ENCODE measurements around the gene RFX1.
A peak's percentile ranks its signal among the peaks of the same experiment; 100 is the strongest.
"Not testable (repeated sequence)": the region's sequence is repeated elsewhere in the genome, so short reads cannot be mapped to it uniquely, and the experiment has no call there.

Gene RFX1

DNA sequence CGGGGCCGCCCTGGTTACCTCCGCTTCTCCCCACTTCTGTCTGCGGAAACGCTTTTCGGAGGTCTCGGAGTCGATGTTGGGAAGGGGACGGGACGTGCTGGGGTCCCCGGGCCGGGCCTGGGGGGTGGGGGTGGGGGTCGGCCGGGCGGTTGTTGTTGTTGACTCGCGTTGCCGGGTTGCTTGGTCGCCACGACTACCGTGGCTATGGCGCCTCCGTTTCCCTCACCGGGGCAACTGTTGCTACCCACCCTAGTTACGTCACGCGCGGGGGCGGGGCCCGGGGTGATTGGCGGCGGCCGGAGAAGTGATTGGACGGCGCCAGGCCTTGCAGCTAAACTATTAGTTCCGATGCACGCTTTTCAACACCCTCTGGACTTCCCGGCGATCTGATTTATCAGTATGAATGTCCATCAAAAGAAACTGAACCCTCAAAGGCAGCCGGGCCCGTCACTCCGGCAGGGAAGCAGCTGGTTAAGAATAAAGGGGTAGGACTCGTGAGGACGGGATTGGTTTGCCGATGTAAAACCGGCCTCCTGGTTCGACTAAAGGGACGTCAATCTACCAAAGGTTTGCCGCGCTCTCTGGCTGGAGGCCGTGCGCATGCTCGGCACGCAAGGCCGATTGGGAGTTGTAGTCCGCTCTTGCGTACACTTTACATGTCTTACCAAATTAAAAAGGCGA, at the start of gene RFX1:
Gene RFX1 (minus strand): TSS at position 236 of the 681 bp plus-strand sequence. CDS start 12,477 bp downstream, outside the sequence.
- DNase-seq, result peak; percentile 99

DNA sequence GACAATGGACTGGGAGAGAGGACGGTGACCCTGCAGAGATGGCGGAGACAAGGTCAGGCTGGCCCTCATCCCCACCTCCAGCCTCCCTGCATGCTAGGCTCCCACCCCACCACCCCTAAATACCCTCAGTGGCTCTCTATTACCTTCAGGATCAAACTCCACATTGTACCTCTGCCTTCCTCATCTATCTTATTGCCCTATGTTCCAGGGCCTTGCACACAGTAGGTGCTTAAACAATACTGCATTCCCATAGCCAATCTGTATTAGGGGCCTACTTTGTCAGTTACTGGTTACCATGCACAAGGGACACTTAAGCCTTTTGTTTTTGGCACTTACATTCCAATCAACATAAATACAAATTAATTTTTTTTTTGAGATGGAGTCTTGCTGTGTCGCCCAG, 49.3 kb upstream of the RFX1 start:
- no peak for DNase-seq

DNA sequence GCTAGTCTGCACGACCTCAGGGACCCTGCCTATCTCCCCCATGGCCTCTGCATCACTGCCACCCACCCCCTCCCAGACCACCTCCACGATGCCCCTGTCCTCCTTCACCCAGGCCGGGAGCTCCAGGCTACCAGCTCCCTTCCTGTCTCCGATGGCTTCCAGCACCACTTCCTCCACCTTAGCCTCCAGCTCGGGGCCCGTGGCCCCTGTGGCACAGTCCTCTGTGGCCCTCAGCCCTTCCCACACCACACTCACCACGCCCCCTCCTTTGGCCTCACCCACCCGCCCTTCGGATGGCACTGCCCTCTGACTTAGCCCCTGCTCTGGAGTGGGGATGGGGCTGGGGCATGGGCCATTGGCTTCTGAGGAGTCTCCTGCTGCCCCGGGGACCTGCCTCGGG, 48.6 kb upstream of the RFX1 start:
- no peak for DNase-seq

DNA sequence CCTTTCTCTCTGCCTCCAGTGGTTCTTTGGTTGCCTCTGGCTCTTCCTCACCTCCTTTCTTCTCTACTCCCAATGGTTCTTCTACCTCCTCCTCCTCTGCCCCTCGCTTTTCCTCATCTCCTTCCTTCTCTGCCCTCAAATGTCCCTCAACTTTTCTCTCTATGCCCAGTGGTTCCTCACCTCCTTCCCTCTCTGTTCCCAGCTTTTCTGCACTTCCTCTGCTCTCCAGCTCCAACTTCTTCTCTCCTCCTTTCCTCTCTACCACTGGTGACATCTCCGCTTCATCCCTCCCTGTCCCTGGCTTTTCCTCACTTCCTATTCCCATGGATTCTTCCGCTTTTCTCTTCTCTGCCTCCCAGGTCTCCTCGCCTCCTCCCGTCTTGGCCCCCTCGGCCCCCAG, 48.0 kb upstream of the RFX1 start:
- DNase-seq, result no peak

DNA sequence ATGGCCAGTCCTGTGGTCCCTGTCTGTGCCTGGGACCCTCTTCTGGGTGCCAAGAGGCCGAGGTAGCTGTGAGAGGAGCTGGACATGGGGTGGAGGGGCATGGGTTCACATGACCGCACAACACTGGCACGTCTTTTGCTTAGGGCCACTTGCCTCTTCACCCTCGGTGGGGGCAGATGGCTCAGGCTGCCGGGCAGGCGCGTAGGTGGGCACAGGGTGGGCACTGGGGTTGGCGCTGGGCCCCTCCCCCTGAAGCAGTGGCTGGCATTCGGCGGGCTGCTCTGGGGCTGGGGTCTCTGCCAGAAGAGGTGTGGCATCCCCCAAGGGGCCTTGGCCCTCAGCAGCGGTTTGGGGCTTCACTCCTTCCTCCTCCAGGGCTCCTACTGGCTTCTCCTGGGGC, 47.4 kb upstream of the RFX1 start:
- DNase-seq, result no peak

DNA sequence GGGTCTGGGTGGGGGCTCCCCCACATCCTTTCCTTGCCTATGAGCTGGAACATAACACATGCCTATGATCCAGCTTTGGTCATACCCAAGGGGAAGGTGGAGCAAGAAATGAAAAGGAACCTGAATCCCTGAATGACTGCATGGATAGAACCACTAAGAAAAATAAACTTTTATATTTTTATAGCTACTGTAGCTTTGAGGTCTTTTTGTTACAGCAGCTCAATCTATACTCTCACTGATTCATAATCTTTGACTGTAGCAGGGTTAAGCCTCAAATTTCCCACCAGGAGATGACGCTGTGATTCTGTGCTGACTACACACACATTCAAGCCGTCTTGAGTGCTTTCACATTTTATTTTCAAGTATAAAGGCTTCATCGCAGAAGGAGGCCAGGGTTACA, 46.9 kb upstream of the RFX1 start:
- no peak for DNase-seq

DNA sequence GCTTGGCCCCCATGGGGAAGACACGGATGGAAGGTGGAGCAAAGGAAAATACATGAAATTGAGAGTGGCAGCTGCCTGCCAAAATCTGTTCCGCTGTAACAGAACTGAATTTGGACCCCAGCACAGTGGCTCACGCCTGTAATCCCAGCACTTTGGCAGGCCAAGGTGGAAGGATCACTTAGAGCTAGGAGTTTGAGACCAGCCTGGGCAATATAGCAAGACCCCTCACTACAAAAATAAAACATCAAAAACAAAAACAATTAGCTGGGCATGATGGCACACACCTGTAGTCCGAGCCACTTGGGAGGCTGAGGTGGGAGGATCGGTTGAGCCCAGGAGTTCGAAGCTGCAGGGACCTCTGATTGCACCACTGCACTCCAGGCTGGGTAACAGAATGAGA, 46.4 kb upstream of the RFX1 start:
- DNase-seq, result no peak

DNA sequence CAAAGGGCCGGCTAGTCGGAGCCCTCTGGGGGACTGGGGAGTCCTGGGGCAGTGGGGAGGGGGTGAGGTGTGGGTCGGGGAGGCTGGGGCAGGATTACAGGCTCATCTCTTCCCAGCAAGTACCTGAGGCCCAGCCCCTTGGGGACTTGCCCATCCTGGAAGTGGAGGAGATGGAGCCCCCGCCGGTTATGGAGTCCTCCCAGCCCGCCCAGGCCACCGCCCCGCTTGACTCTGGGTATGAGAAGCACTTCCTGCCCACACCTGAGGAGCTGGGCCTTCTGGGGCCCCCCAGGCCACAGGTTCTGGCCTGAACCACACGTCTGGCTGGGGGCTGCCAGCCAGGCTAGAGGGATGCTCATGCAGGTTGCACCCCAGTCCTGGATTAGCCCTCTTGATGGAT, 45.9 kb upstream of the RFX1 start:
- DNase-seq, result no peak

DNA sequence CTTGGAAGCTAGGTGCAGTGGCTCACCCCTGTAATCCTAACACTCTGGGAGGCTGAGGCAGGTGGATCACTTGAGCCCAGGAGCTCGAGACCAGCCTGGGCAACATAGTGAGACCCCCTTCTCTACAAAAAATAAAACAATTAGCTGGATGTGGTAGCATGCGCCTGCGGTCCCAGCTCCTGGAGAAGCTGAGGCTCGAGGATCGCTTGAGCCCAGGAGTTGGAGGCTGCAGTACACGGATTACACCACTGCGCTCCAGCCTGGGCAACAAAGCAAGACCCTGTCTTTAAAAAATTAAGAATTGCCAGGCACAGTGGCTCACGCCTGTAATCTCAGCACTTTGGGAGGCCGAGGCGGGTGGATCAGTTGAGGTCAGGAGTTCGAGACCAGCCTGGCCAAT, 44.8 kb upstream of the RFX1 start:
- not testable (repeated sequence) for DNase-seq

DNA sequence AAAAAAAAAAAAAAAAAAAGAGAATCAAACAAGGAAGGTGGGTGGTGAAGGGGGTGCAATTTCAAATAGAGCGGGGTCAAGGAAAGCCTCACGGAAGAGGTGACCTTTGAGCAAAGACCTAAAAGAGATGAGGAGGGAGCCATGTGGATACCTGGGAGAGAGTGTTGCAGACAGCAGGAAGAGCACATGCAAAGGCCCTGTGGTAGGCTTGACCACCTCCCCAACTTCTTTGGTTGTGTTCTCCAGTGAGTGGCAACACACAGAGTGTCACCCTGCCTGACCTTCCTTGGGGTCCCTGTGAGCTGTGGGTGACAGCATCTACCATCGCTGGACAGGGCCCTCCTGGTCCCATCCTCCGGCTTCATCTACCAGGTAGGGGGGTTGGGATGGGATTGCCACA, 44.4 kb upstream of the RFX1 start:
- no peak for DNase-seq

DNA sequence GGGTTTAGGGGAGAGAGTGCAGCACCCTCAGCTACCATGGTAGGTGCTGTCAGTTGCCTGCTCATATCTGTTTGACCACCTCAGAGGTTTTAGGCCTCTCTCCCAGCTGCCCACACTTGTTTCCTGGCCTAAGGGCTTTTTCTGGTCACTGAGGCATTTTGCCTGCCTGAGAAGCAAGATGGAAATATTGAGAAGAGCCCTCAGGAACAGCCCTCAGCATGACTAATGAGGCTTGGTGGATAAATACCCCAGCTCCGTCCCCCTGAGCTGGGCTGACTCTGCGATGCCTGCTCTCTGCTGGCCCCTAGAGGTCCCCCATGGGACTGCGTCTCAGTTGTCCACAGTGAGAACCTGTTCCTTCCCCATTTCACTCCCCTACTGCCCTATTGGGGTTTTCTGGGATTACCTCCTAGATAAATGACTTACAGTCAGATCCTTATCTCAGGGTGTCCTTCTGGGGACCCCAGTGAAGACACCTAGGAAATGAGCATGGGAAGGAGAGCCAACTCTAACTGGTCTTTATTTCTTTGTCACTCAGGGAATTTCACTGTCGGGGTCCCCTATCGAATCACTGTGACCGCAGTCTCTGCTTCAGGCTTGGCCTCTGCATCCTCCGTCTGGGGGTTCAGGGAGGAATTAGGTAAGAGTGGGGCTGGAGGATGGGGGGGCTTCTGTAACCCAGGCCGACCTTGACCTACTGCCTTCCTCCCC, 42.5 kb upstream of the RFX1 start:
- DNase-seq, result peak; percentile 77

DNA sequence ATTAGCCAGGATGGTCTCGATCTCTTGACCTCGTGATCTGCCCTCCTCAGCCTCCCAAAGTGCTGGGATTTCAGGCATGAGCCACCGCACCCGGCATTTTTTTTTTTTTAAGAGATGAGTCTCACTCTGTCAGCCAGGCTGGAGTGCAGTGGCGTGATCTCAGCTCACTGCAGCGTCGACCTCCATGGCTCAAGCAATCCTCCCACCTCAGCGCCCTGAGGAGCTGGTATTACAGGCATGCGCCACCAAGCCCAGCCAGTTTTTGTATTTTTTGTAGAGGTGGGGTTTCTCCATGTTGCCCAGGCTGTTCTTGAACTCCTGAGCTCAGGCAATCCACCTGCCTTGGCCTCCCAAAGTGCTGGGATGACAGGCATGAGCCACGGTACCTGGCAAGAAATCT, 41.7 kb upstream of the RFX1 start:
- not testable (repeated sequence) for DNase-seq

DNA sequence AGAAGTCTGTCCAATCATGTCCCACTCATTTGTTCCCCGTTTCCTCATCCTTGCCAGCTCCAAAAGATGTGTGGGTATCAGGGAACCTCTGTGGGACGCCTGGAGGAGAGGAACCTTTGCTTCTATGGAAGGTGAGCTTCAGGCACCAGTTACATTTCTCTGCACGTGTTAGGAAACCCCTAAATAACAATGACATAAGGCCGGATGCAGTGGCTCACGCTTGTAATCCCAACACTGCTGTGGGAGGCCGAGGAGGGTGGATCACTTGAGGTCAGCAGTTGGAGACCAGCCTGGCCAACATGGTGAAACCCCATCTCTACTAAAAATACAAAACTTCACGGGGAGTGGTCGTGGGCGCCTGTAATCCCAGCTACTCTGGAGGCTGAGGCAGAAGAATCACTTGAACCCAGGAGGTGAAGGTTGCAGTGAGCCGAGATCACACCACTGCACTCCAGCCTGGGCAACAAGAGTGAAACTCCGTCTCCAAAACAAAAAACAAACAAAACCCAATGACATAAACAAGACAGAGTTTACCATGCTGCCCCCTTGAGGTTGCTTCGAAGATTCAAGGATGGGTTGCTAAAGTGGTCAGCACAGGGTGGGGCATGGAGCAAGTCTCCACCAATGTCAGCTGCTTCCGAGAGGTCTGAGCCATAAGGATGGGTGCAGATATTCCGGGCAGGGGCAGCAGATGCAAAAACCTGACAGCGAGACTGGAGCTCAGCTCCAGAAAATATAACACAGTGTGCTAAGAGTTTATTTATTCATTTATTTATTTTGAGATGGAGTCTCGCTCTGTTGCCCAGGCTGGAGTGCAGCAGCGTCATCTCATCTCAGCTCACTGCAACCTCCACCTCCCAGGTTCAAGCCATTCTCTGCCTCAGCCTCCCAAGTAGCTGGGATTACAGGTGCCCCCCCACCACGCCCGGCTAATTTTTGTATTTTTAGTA, 36.8 kb upstream of the RFX1 start:
- DNase-seq, result peak; percentile 64

DNA sequence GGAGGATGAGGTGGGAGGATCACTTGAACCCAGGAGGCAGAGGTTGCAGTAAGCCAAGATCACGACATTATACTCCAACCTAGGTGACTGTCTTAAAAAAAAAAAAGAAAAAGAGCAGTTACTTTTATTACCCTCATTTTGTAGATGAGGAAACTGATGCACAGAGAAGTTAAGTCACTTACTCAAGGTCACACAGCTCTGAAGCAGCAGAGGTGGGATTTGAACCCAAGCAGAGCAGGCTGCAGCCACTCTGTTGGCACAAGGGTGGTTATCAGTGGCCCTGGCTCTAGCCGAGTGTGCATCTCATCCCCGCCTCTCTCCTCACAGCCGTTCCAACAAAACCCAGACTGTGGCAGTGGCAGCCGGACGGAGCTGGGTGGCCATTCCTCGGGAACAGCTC, 33.1 kb upstream of the RFX1 start:
- no peak for DNase-seq

DNA sequence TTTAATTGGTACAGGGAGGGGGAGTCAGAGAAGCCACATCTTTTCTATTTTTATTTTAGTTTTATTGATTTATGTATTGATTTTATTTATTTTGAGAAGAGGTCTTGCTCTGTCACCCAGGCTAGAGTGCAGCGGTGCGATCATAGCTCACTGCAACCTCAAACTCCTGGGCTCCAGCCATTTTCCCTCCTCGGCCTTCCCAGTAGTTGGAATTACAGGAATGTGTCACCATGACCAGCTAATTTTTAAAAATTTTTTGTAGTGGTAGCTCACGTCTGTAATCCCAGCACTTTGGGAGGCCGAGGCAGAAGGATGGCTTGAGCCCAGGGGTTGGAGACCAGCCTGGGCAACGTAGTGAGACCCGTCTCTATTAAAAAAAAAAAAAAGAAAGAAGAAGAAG, 29.6 kb upstream of the RFX1 start:
- DNase-seq, result no peak

DNA sequence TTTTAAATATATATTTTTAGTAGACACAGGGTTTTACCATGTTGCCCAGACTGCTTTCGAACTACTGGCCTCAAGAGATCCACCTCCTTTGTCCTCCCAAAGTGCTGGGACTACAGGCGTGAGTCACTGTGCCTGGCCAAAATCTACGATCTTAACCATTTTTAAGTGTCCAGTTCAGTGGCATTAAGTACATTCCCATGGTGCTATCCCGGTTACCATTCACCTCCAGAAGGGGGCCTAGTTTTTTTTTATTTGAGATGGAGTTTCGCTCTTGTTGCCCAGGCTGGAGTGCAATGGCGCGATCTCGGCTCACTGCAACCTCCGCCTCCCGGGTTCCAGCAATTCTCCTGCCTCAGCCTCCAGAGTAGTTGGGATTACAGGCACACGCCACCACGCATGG, 29.0 kb upstream of the RFX1 start:
- not testable (repeated sequence) for DNase-seq

DNA sequence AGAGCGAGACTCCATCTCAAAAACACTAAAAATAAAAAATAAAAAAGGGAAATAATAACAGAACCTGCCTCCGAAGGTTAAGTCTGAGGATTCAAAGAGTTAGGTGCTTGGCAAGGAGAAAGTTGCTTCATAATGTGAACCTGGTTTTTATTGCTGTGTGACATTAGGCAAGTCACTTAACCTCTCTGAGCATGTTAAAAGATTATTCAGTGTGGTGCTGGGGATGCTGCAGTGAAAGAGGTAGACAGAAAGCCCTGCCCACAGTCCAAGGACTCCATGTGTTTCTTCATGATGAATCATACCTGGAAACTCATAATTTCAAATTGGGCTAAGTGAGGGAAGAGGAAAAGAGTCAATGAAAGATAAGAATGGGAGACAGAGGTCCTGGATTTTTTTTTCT, 27.8 kb upstream of the RFX1 start:
- DNase-seq, result no peak

DNA sequence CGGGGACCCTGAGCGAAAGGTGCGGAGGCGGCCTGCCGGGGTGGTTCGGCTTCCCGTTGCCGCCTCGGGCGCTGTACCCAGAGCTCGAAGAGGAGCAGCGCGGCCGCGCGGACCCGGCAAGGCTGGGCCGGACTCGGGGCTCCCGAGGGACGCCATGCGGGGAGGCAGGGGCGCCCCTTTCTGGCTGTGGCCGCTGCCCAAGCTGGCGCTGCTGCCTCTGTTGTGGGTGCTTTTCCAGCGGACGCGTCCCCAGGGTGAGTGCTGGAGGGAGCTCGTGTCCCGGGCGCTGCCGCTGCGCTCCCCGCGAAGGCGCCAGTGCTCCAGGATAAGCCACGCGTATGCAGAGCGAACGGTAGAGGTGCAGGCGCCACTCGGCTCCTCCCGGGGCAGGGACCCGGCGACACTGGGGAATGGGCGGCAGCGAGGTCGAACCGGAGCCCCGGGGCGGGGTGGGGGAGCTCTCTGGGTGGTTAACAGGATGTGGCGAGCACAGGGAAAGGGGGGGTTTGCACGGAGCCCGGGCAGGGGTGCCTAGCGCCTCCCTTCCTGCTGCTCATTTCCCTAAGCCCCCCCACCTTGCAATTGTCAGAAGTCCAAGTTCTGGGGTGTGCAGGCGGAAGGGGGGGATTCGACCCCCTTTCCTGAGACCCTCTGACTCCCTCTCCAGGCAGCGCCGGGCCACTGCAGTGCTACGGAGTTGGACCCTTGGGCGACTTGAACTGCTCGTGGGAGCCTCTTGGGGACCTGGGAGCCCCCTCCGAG, 25.8 kb upstream of the RFX1 start, which contains the start of gene IL27RA:
Gene IL27RA (plus strand): TSS at position 44 of the 762 bp plus-strand sequence. CDS start 111 bp downstream, at position 155.
- peak; percentile 78 for DNase-seq

DNA sequence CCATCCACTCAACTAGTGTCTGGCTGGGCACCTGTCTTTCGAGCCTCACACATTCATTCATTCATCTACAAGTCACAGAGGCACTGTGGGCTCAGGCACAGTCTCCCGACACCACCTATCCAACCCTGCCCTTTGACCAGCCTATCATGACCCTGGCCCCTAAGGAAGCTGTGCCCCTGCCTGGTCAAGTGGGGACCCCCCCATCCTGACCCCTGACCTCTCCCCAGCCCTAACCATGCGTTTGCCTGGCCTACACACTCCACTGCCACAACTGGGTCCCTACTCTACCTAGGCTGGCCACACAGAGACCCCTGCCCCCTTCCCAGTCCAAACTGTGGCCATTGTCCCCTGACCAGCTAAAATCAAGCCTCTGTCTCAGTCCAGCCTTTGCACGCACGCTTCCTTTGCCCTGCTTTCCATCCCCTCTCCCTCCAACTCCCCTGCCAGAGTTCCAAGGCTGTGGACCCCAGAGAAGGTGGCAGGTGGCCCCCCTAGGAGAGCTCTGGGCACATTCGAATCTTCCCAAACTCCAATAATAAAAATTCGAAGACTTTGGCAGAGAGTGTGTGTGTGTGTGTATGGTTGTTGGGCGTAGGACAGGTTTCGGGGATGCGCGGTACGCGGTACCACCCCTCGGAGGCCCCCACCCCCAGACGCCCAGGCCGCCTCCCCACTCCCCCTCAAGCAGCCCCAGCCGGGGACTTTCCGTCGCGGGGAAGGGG, 25.0 kb upstream of the RFX1 start:
- DNase-seq, result no peak

DNA sequence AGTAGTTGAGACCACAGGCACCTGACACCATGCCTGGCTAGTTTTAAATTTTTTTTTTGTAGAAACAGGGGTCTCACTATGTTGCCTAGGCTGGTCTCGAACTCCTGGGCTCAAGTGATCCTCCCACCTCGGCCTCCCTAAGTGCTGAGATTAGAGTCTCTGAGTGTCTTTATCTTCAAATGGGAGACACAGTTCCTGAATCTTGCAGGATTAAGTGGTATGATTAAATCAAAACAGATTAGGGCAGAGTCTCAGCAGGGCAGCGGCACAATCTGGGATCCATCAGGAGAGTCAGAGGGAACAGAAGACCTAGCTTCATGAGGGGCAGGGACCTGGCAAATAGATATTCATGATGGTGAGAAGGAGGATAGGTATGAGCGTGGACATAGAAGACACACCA, 22.8 kb upstream of the RFX1 start:
- DNase-seq, result no peak

DNA sequence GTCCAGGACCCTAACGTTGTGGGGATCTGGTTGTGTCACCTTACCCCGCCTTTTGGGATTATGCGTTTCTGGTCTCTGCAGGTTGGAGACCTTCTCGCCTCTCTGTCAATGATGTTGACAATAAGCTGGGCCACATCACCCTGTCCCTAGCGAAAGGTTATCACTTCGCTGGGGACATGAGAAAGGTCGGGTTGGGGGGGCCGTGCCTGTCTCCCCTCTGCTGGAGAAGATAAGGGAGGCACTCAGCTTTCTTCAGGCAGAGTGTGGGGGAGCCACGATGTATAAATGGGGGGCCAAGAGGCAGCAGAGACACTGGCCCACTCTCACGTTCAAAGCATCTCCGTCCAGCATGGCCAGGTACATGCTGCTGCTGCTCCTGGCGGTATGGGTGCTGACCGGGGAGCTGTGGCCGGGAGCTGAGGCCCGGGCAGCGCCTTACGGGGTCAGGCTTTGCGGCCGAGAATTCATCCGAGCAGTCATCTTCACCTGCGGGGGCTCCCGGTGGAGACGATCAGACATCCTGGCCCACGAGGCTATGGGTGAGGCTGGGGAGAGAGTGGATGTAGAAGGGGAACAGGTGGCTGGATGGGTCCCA, 21.8 kb upstream of the RFX1 start, which contains the start of gene RLN3:
Gene RLN3 (plus strand): TSS at position 293 of the 595 bp plus-strand sequence. CDS start 57 bp downstream, at position 350.
- no peak for DNase-seq
